Measurements from ENCODE around the gene CCDC90B.

Gene CCDC90B

GRCh38 chr11:83241291-83241946 is 44.7 kb downstream of the CCDC90B start:
- ATAC-seq, result peak; percentile 98
- TF ChIP-seq CSRNP3 (CRISPR knock-in tag; IDR thresholded peaks at IDR 0.05), result no peak
- peak; percentile 7; the same call in 1 of the 2 replicates for TF ChIP-seq ISL1 (CRISPR knock-in tag; IDR thresholded peaks at IDR 0.05)
- no peak for TF ChIP-seq POU6F1 (CRISPR knock-in tag; IDR thresholded peaks at IDR 0.05; ENCODE audit: borderline replicate concordance, low read depth)

- TF ChIP-seq ISL1 (CRISPR knock-in tag; IDR thresholded peaks at IDR 0.05) (peak; percentile 88), ZFP3 (CRISPR knock-in tag; IDR thresholded peaks at IDR 0.05) (peak; percentile 43; the same call in 1 of the 2 replicates), ZNF8 (CRISPR knock-in tag; IDR thresholded peaks at IDR 0.05) (peak; percentile 48; the same call in 1 of the 2 replicates), SNAI2 (CRISPR knock-in tag; IDR thresholded peaks at IDR 0.05) (no peak)
- ATAC-seq, result no peak; the same call in 2 of the 3 replicates
Observed at GRCh38 chr11:83238111-83238510, 48.1 kb downstream of the CCDC90B start.

GRCh38 chr11:83235825-83236224 is 50.3 kb downstream of the CCDC90B start:
- no peak for ATAC-seq
- no peak for TF ChIP-seq CSDC2 (CRISPR knock-in tag; IDR thresholded peaks at IDR 0.05)
- no peak for TF ChIP-seq TOX (CRISPR knock-in tag; IDR thresholded peaks at IDR 0.05; ENCODE audit: borderline replicate concordance)
- TF ChIP-seq RARB (CRISPR knock-in tag; IDR thresholded peaks at IDR 0.05), result no peak
- no peak for TF ChIP-seq ZNF8 (CRISPR knock-in tag; IDR thresholded peaks at IDR 0.05)
- no peak for TF ChIP-seq PATZ1 (CRISPR knock-in tag; IDR thresholded peaks at IDR 0.05; ENCODE audit: borderline replicate concordance)
- no peak for TF ChIP-seq POU6F1 (CRISPR knock-in tag; IDR thresholded peaks at IDR 0.05; ENCODE audit: borderline replicate concordance, low read depth)
- TF ChIP-seq PPARA (CRISPR knock-in tag; IDR thresholded peaks at IDR 0.05; ENCODE audit: borderline replicate concordance), result no peak
- TF ChIP-seq ZFP30 (CRISPR knock-in tag; IDR thresholded peaks at IDR 0.05), result no peak
- no peak for TF ChIP-seq BACH2 (CRISPR knock-in tag; IDR thresholded peaks at IDR 0.05; ENCODE audit: borderline replicate concordance)
- no peak for TF ChIP-seq GLIS3 (CRISPR knock-in tag; IDR thresholded peaks at IDR 0.05)
- no peak for TF ChIP-seq OSR1 (CRISPR knock-in tag; IDR thresholded peaks at IDR 0.05)

GRCh38 chr11:83223457-83223856 is 62.7 kb downstream of the CCDC90B start:
- no peak for ATAC-seq
- TF ChIP-seq BACH2 (CRISPR knock-in tag; IDR thresholded peaks at IDR 0.05; ENCODE audit: borderline replicate concordance) (no peak), GLIS3 (CRISPR knock-in tag; IDR thresholded peaks at IDR 0.05) (no peak), TCF4 (CRISPR knock-in tag; IDR thresholded peaks at IDR 0.05; ENCODE audit: borderline replicate concordance) (no peak), PATZ1 (CRISPR knock-in tag; IDR thresholded peaks at IDR 0.05; ENCODE audit: borderline replicate concordance) (no peak), ZC3H10 (CRISPR knock-in tag; IDR thresholded peaks at IDR 0.05) (no peak), TOX (CRISPR knock-in tag; IDR thresholded peaks at IDR 0.05; ENCODE audit: borderline replicate concordance) (no peak), ZNF70 (CRISPR knock-in tag; IDR thresholded peaks at IDR 0.05) (no peak), POU6F1 (CRISPR knock-in tag; IDR thresholded peaks at IDR 0.05; ENCODE audit: borderline replicate concordance, low read depth) (no peak), PPARA (CRISPR knock-in tag; IDR thresholded peaks at IDR 0.05; ENCODE audit: borderline replicate concordance) (no peak), CREB5 (CRISPR knock-in tag; IDR thresholded peaks at IDR 0.05; ENCODE audit: low read depth) (no peak), CSDC2 (CRISPR knock-in tag; IDR thresholded peaks at IDR 0.05) (no peak), ISL1 (CRISPR knock-in tag; IDR thresholded peaks at IDR 0.05) (no peak), ZNF8 (CRISPR knock-in tag; IDR thresholded peaks at IDR 0.05) (no peak), SNAI2 (CRISPR knock-in tag; IDR thresholded peaks at IDR 0.05) (no peak)
